Skin epidermis (tissue), 12 donors: ENCODE results near the gene TBXAS1.

Source experiments
- H3K27ac ChIP-seq, 21 experiments: fragments of 200-600 bp; sonication (generic) in 11 of 21; one replicate each; pipeline ENCODE4 v1.5.0; 2020; ENCODE audit warnings: mild to moderate bottlenecking in 3 of 21, inconsistent platforms in 2 of 21, moderate library complexity in 2 of 21
- H3K4me3 ChIP-seq, 7 experiments: fragments of 200-600 bp; sonication (generic) in 2 of 7; one replicate each; pipeline ENCODE4 v1.5.0; 2020; ENCODE audit warnings: inconsistent platforms in 2 of 7, mild to moderate bottlenecking in 2 of 7, moderate library complexity in 1 of 7

Gene TBXAS1

DNA sequence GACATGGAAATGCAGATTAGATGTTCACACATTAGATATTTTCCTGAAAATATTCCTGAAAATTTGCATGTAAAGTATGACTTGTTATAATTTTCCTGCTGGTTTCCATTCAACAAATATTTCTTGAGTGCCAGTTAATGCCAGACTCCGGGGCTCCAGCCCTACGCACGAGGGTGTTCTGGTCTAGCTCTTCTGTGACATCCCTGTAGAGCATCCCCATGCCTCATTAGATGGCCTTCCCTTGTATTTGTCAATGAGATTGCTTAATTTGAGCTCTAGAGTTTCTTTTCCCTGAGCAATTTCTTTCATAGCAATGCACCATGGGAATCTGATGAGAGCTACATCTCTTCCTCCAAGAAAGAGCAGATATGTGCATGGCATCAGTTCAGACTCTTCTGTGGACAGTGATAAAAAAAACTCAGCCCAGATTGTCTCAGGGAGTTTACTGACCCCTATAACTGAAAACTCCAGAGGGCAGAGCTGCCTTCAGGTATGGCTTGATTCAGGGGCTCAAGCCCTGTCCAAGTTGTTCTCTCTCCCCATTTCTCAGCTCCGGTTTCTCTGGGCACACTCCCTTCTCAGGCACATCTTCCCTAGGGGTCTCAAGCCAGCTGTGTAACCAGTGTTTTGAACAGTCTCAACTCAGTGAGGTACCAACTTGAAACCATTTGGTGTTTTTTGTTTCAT lies 137.0 kb downstream of the TBXAS1 start:
- no peak overlapping the region for H3K4me3 ChIP-seq
- no peak overlapping the region for H3K27ac ChIP-seq

DNA sequence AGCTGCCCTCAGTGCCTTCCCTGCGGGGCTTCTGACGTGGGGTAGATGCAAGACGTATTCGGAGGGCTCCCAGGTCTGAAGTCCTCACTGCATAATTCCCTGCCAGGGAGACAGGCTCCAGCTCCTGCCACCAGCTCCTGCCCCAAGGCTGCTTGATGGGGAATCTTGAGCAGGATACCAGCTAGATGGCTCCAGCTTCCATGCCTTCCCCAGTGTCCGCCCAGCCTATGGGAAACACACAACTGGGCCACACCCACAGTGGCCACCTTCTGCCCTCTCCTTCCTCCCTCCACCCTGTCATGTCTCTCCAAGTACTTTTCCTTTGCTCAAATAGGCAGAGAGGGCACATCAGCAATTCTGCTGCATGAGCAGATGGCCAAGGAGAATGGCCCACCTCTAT lies 137.9 kb downstream of the TBXAS1 start:
- no peak overlapping the region for H3K4me3 ChIP-seq
- H3K27ac ChIP-seq: no peak overlapping the region

DNA sequence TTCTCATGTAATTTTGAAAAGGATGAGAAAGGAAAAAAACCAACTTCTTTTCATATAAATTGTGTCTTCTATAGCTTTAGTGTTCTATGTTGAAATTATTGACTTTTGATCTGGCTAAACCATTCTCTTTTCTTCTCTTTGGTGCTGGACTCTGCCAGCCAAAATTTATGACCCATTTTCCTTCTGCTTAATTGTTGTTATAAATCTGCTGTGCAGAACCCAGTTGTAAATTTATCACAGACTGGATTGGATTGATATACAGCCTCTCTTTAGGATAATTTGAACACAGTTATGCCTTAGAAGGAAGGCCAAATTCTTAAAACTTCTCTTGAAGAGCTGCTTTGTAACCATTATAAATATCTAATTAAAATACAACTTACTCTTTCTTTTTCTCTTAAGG lies 139.9 kb downstream of the TBXAS1 start:
- Histone ChIP-seq H3K27ac (no peak overlapping the region), H3K4me3 (no peak overlapping the region)

DNA sequence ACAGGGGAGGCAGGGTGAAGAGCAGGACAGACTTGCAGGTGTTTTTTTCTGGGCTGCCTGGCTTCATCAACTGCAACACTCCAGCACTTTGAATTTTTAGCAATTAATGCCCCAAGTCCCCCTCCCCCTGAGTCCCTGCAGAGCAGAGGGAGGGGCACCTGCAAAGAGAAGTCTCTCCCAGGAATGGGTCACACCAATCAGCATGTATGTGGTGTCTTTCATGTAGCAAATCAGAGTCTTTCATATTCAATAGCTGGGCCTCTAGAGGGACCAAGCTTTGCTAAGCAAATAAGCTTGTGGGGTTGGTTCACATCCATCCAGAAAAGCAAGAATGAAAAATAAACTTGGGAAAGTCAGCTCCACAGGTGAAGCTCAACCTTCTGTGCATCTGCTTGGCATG lies 143.0 kb downstream of the TBXAS1 start:
- Histone ChIP-seq H3K27ac (no peak overlapping the region), H3K4me3 (no peak overlapping the region)

DNA sequence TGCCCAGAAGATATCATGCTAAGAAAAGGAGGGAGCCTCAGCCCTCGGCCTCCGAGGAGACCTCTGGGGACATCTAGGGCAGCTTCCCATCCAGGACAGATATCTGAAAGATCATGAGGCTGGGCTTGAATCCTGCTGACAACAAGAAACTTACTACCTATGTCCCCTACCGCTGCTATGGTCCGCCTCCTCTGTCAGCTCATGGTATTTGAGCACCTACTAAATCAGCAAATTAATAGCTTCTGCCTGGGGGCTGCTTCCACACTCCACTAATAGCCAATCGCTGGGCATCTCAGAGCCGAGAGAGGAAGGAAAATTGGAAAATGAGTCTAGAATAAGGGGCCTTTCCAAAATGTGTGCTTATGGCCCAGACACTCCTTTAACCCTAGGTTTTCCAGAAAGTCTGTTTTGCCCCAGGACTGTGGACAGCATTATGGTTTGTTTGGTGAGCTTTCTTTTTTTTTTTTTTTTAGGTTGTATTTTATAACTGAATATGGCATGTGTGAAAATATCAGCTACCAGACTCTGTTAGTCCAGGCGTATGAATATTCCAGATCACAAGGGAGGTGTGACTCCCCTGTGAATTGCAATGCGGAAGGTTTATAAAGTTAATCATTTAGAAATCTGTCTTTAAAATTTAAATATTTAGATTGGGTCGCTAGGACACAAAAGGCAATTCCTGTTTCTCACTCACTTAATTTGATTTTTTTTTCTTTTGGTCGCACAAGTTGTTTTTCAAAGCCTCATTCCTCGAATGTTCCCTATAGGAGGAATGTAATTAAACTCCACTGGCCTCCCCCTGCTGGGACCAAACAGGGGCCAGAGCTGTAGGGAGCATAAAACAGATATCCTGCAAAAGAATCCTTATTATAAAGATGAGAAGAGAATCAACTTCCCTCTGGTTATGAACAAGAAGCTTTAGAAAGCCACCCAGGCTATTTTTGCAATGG lies 144.3 kb downstream of the TBXAS1 start:
- Histone ChIP-seq H3K4me3 (no peak overlapping the region), H3K27ac (no peak overlapping the region)

DNA sequence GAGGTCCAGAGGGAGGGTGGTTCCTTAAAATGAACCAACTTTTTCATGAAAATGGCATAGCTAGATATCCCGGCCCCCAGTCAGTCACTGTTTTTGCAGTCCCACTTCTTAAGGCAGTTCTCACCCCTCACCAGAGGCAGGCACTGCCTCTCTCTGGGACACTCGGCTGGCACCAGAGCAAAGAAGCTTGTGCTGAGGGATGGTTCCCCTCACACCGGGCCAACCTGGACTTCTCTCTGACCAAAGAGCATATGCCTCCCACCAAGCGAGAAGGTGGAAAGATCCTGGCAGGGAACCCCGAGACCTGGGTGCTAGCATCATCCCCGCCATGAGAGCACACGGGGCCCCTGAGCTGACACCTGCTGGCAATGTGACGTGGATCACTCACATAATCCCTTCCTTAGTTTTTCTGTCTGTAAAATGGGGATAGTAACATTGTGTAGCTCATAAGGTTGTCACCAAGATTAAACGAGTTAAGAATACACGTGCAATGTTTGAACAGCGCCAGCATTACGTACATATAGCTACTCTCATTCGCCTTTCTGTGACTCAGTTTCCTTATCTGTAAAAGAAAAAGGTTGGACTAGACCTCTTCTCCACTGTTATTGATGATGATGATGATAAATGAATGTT lies 145.2 kb downstream of the TBXAS1 start:
- H3K4me3 ChIP-seq: no peak overlapping the region

DNA sequence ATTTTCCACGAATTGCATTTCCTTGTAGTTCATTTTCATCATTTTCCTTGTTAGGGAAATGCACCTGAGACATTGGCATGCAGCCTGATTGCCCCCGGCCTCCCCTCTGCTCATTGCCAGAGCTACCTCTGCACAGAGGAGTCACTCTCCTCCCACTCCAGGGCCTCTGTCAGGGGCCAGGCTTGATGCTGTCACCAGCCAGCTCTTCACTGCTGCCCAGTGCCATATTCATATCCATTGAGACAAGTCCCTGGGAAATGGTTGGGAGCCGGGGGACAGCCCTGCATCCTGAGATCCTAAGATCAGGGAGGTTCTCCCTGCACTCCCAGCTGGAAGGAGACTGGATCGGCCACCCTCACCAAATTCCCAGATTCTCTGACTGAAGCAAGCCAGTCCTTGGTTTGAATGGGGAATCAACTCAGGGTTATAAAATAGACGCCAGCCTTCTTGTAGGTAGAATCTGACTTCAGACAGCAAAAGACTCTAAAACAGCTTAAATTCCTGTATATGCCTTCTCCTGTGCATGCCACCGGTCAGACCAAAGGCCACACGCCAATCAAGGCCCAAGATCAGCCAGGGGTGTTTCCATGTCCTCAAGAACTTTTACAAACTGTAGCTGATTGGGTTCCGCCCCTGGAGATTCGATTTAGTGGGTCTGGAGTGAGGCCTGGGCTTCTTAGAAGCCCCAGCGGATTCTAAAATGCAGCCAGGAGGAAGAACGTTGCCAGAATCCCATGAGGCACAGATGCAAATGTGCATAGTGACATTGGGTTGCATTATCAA lies 147.2 kb downstream of the TBXAS1 start:
- Histone ChIP-seq H3K27ac (no peak overlapping the region), H3K4me3 (no peak overlapping the region)

More for the DNA sequence above, 145.2 kb downstream of the TBXAS1 start:
- H3K27ac ChIP-seq: no peak overlapping the region

DNA sequence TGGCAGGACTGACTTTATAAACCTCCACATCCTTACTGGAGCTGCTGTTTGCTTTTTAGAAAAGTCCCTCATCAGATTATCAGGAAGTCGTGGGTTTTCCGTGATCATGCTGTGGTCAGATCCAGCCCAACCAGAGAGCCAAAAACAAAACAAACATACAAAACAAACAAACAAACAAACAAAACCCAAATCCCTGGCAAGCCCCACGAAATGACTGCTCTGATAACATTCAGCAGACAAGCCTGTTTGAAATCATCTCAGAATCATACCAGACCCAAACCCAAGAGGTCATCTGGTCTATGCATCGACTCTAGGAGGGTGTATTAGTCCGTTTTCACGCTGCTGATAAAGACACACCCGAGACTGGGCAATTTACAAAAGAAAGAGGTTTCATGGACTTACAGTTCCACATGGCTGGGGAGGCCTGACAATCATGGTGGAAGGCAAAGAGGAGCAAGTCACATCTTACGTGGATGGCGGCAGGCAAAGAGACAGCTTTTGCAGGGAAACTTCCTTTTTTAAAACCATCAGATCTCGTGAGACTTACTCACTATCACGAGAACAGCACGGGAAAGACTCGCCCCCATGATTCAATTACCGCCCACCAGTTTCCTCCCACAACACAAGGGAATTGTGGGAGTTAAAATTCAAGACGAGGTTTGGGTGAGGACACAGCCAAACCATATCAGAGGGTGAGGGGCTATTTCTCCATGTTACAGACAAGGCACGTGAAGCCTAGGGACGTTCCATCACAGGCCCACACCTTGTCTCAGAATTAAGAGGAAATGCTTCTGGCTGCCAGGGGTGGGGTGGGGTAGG lies 148.0 kb downstream of the TBXAS1 start:
- Histone ChIP-seq H3K27ac (no peak overlapping the region), H3K4me3 (no peak overlapping the region)

DNA sequence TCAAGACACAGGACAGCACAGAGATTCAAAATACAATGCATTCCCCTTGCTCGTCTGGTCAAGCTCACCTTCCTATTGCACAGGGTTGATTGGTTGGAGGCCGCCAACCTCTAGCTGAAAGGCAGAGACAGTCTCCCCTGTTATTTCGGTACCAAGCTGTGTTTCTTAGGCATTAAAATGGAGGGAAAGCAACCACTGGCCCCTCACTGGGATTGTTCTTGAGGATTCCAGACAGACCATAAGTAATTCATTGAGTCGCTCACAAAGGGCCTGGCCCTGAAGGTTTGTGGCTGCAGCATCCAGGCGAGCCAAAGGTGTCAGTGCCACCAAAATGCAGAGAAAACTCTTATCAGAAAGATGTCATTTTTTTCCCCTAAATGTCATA lies 152.4 kb downstream of the TBXAS1 start:
- Histone ChIP-seq H3K27ac (no peak overlapping the region), H3K4me3 (no peak overlapping the region)

DNA sequence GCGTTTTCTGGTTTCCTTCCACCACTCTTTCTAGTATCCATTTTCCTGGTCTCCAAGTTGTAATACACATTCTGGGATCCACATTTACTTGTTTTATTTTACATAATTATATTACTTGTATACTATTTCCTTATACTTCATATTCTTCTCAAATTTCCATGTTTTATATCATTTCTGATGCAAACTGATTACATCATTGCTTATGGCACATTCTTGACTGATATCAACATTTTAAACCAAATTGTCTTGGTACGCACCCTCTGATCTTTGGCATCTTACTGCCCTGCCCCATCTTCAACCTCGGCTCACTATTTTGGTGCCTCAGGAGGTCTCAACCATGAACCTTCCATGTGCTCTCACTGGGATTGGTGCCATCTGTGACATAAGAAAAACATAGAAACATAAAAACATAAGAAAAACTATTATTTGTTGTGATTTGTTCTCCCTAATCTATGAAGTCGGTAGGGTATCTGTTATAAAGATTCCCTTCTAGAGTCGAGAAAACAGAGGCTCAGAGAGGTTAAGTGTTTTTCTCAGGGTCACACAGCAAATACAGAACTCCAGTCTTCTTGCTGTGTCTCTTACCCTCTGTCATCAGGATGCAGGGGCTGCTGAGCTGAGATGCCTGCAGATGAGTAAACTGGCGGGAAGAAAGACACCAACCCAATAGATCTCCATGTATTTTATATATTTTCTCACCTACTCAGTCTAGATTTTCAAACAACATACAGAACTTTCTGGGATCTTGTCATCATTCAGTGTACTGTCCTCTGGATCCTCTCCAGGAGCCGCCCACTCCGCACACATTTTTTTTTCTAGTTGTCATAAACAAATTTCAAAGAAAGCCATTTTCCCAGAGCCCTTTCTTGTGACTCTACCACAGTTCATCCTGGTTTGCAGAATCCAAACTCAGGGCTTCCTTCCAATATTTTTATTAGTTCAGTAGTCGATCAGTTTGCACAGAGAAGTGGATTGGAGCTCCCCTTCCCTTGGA lies 154.2 kb downstream of the TBXAS1 start:
- Histone ChIP-seq H3K27ac (no peak overlapping the region), H3K4me3 (no peak overlapping the region)

DNA sequence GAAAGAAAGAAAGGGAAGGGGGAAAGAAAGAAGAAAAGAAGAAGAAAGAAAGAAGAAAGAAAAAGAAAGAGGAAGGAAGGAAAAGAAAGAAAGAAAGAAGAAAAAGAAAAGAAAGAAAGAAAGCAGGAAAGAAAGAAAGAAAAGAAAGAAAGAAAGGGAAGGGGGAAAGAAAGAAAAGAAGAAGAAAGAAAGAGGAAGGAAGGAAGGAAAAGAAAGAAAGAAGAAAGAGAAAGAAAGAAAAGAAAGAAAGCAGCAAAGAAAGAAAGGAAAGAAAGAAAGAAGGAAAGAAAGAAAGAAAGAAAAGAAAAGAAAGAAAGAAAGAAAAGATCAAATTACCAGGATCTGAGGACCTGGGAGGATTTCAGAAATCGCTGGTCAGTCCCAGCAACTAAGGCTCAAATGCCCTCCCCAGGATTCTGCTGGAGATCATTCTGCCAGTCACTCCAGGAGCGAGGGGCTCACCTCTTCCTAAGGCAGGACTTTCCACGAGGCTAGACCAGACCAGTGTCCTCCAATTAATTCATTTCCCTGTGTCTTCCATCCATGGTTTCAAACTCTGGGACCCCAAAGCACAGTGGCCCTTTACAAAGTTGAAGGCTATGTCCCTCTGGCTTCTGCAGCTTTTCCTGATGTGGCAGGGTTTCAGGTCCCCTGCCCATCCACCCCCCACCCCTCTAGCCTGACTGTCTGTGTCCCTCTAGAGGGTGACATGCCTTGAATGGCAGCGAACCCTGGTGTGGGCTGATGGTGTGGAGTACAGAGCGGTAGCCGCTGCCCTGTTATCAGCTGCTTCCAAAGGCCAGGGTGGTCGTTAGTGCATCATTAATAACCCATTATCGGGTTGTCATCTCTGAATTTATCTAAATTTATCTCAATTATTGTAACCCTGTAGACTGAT lies 155.8 kb downstream of the TBXAS1 start:
- no peak overlapping the region for H3K27ac ChIP-seq
- no peak overlapping the region for H3K4me3 ChIP-seq

DNA sequence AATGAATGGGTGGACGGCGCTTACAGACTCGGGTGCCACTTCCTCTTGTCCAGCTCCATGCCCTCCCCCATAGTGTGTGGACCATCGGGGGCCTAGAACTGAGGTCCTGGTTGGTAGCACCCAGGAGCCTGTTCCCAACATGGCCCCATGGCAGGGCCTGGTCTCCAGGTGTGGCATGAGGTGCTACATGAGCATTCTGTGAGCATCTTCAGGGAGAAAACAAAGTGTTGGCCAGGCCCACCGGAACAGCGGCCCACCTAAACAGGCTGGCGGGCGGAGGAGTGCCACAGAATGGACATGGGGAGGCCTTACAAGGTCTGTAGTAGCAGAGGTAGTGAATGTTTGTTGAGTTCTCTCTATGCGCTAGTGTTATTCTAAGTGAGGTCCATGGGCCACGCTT lies 156.7 kb downstream of the TBXAS1 start:
- Histone ChIP-seq H3K4me3 (no peak overlapping the region), H3K27ac (no peak overlapping the region)

DNA sequence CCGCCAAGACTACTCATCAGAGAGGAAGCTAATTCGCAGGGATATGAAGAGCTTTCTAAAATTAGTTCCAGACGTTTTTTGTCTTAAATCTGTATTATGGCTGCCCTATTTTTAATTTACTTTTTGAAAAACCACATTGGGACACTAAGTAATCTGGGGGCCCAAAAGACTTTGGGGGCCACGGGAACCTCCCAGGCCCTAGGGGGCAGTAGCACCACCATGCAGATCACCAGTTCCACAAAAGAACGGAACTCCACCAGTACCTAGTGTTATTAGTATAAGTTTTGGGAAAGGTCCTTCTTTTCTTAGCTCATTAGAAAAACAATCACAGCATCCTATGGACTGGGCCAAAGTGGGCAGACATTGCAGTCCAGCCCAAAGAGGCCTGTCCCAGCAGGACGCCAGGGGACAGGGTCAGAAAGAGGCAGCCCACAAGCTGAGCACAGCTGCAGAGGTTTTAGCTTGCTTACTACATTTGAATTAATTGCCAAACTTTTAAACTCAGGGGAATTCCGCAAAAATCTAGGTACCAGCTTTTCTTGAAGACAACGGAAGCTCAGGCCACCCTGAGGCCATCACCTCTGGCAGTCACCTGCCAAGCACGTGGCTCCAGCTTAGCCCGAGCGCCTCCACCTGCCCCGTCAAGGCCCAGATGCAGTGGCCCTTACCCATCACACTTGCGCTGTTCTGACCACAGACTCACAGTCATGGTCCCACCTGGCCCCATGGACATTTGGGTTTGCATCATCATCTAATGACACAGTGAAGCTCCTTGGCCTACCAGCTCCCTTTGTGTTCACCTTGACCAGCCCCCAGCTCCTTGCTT lies 158.8 kb downstream of the TBXAS1 start:
- H3K27ac ChIP-seq: no peak overlapping the region
- no peak overlapping the region for H3K4me3 ChIP-seq

DNA sequence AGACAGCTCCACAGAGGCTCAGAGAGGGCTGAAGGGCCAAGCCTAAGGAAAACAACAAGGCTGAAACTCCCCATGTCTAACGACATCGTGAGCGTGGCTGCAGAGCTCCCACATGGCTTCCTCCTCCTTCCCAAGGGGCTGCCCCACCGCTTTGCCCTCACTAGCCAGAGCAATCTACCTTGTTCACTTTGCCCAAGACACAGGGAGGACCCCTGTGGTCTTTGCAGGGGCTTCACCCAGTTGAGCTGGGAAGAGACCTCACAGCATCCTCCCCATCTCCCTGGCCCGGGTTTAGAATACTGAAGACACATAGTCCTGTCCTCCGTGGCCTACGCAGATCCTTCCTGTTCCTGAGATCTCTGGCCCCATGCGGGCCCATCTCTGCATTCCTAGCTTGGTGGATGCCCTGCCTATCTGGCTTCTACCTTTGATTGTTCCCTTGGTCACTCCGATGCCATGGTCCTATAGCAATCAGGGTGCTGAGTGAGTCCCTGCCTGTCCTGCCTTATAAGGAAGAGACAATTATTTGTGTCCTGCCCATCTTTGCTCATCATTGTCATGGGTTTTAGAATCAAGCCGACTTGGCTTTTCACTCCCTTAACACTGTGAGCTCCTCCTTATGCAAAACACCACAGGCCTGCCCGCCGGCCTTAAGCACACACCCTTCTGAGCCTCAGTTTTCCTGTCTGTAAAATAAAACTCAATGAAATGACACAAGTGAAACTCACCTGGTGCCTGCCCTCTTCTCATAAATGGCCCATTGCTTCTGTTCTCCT lies 160.5 kb downstream of the TBXAS1 start:
- Histone ChIP-seq H3K27ac (no peak overlapping the region), H3K4me3 (no peak overlapping the region)

DNA sequence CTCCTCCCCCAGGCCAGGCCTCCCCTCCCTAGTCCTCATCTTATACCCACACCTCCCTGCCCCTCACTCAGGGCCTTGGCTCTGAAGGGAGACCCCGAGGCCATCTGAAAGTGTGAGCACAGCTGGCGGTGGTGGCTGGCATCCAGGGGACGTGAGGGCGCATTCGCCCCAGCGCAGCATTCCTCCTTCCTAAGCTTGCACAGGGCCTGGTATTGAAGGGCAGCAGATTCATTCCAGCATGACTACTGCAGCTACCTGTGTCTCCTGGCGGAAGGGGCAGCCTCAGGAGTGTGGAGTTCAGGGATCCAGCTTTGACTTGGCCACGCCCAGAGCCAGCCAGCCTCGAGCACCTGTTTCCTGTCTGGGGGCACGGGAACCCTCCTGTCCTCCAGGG lies 161.1 kb downstream of the TBXAS1 start:
- H3K4me3 ChIP-seq: no peak overlapping the region
- no peak overlapping the region for H3K27ac ChIP-seq
